Kidney (tissue), 14 donors: ENCODE data around the gene DDX10. TPM values are rescaled to one million over a fixed set of nuclear protein-coding genes. Genes with fewer than 3 reads are reported as not detected.

Experiments
- DNase-seq, 5 donors: peaks; one replicate each; pipeline ENCODE4 v3.0.0-alpha.2; 2013 to 2020
- FAIRE-seq: peaks from 2 replicates; lab custom pipeline; 2012; peaks lifted over from hg19 to GRCh38; lab: Jason Lieb, UNC
- H3K27ac ChIP-seq, 2 donors: one replicate each; pipeline ENCODE4 v1.7.0; 2013; ENCODE audit warnings: low read depth in 2 of 2, low read length in 2 of 2, inconsistent platforms in 1 of 2
- H3K27me3 ChIP-seq: one replicate; pipeline ENCODE4 v1.7.1; 2013; ENCODE audit warnings: low read length, inconsistent platforms; ENCODE audit not compliant: control insufficient read depth, insufficient read depth
- H3K36me3 ChIP-seq, 3 donors: one replicate each; pipeline versions ENCODE4 v1.7.0 to v1.7.1; 2013; ENCODE audit warnings: low read length in 3 of 3, control low read depth in 1 of 3, inconsistent platforms in 1 of 3; ENCODE audit not compliant: insufficient read depth in 3 of 3, control insufficient read depth in 2 of 3
- H3K4me1 ChIP-seq, 3 donors: one replicate each; pipeline versions ENCODE4 v1.7.0 to v1.7.1; 2013; ENCODE audit warnings: low read length in 3 of 3, inconsistent platforms in 1 of 3, low read depth in 1 of 3; ENCODE audit not compliant: control insufficient read depth in 2 of 3, insufficient read depth in 2 of 3
- H3K4me3 ChIP-seq, 3 donors: one replicate each; pipeline versions ENCODE4 v1.7.0 to v1.8.1; 2013; ENCODE audit warnings: low read length in 3 of 3, control low read depth in 1 of 3, inconsistent platforms in 1 of 3
- H3K9ac ChIP-seq, 3 donors: one replicate each; pipeline versions ENCODE4 v1.7.0 to v1.7.1; 2013; ENCODE audit warnings: low read length in 3 of 3, control low read depth in 1 of 3, inconsistent platforms in 1 of 3
- H3K9me3 ChIP-seq, 3 donors: one replicate each; pipeline versions ENCODE4 v1.7.0 to v1.7.1; 2013; ENCODE audit warnings: low read length in 3 of 3, control low read depth in 1 of 3, inconsistent platforms in 1 of 3; ENCODE audit not compliant: control insufficient read depth in 2 of 3, insufficient read depth in 1 of 3
- intact Hi-C: fragments of 100-400 bp; cut with DNase I; formaldehyde crosslinking; loops from one replicate; pipeline ENCODE4 v1.11.1; 2022
- polyA plus RNA-seq: library from polyadenylated mRNA; stranded (reverse); fragments of 350-450 nt; fragmentation: Illumina TruSeq; extraction: RNeasy Lipid Tissue Mini Kit (QIAGEN cat#74804); gene quantifications from one replicate; pipeline ENCODE4 v1.2.3, GENCODE V29; 2014; ENCODE audit warnings: low read depth, low replicate concordance; ENCODE audit not compliant: insufficient read depth
- total RNA-seq: library from RNA; stranded (reverse); fragmentation: NEBNext Ultra II Directional; extraction: Animal tissue kit (Norgen Biotek cat#: 25700); gene quantifications from one replicate; pipeline ENCODE4 v1.2.1, GENCODE V29; 2021
- TF ChIP-seq, protein P1 (sequence below): IDR thresholded peaks from 3 replicates; pipeline ENCODE4 v1.5.1; 2012; ENCODE audit warnings: mild to moderate bottlenecking, moderate library complexity, borderline replicate concordance; ENCODE audit not compliant: insufficient read depth; ENCODE audit errors: extremely low read depth
- donor health status: control.
- donor health status: control.
- donor health status: control.
- donor health status: control.
- donor health status: control.
- donor health status: DM: yes; HTN: yes; CAD: no.
- donor health status: Normal renal cell carcinoma (clear cell type).

DDX10 gene
- total and polyA plus RNA-seq, 2 donors from 2014 or later: 24.8 to 79.2 TPM

DNA sequence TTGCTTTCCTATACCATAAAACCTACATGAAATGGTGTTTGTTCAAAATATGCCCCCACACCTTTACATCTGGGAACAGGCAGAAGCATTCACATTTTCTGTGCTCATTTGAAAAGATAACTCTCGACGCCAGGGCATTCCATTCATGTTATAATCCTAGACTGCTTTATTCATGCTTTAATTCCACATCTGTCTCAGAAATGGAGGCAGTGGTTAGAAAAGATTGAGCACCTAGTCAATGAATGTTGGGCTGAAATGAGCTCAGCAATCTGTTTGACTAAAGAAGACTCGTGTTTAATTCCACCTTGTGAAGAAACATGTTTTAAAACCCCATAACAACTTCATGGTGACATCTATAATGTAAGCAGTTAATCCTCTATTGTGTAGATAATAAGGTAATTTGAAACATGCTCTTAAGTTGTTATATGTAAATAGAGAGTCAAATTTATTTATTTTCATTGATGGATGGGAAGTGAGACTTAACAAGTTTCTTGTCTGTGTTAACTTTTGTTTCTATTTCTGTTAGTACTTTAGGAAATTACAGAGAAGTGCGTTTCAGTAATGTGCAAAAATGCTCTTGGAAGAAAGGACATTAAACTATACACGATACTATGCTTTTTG, 217.5 kb downstream of the DDX10 start:
- Histone ChIP-seq H3K9me3 (no peaks in the 10 kb centered on the region), H3K27me3 (no peaks in the 10 kb centered on the region), H3K4me3 (no peak overlapping the region), H3K27ac (no peak overlapping the region), H3K4me1 (no peaks in the 10 kb centered on the region), H3K36me3 (no peaks in the 10 kb centered on the region), H3K9ac (no peak overlapping the region)
- intact Hi-C loops: no loop called here
- no peak for DNase-seq
- TF ChIP-seq, protein P1, sequence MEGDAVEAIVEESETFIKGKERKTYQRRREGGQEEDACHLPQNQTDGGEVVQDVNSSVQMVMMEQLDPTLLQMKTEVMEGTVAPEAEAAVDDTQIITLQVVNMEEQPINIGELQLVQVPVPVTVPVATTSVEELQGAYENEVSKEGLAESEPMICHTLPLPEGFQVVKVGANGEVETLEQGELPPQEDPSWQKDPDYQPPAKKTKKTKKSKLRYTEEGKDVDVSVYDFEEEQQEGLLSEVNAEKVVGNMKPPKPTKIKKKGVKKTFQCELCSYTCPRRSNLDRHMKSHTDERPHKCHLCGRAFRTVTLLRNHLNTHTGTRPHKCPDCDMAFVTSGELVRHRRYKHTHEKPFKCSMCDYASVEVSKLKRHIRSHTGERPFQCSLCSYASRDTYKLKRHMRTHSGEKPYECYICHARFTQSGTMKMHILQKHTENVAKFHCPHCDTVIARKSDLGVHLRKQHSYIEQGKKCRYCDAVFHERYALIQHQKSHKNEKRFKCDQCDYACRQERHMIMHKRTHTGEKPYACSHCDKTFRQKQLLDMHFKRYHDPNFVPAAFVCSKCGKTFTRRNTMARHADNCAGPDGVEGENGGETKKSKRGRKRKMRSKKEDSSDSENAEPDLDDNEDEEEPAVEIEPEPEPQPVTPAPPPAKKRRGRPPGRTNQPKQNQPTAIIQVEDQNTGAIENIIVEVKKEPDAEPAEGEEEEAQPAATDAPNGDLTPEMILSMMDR: no peak
- FAIRE-seq: no peak

DNA sequence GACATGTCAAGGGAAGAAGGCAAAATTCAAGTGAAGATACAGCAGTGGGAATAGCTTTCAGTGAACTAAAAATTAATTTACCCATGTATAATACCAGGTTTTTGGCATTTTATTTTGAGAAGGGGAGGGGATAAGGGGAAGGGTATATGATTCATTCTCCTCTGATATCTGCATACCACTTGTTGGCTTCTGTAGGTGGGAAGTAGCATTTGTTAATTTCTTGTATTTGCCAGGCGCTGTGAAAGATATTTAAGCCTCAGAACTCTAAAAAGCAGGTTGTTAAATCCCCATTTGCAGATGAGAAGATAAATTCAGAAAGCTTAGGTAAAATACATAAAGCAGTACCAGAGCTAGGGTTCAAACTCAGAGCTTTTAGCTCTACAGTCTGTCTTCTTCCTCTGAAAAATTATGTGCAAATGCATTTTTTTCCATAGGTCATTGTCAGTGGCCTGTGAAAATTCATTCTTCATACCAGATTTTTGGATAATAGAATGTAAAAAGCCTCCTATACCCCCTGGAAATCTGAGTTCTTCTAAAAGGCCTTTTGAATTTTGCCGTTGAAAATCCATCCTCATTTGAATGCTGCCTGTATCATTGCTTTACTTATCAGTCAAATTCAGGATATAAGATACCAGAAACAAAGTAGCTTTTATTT, 221.3 kb downstream of the DDX10 start:
- H3K9me3 ChIP-seq: no peaks in the 10 kb centered on the region
- no peak overlapping the region for H3K4me3 ChIP-seq
- H3K36me3 ChIP-seq: no peaks in the 10 kb centered on the region
- H3K9ac ChIP-seq: no peak overlapping the region
- FAIRE-seq: no peak
- no peaks in the 10 kb centered on the region for H3K27me3 ChIP-seq
- peaks cover 0 to 3% (median 0%) of the 10 kb centered on the region in 3 donors for H3K4me1 ChIP-seq
- intact Hi-C loops: no loop called here
- TF ChIP-seq, protein P1: no peak
- no peak overlapping the region for H3K27ac ChIP-seq
- DNase-seq: no peak

DNA sequence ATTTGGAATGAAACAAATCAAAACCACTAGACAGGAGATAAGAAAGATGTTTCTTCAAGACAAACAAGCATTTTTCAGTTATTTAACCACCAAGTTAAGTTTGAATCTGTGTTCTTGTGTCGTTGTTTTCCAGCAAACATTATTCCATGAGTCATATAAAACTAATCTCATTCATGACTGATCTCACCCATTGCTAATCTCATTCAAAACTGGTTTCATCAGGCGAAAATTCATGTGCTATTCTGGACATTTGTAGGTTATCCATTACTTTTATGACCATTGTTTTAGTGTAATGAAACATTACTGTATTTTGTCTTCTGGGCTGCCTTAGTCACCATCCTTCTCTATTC, 221.8 kb downstream of the DDX10 start:
- TF ChIP-seq, protein P1: no peak
- no peak overlapping the region for H3K9ac ChIP-seq
- no peak for FAIRE-seq

More for the DNA sequence above, 221.8 kb downstream of the DDX10 start:
- peaks cover 0 to 3% (median 0%) of the 10 kb centered on the region in 3 donors for H3K4me1 ChIP-seq
- H3K36me3 ChIP-seq: no peaks in the 10 kb centered on the region
- H3K27me3 ChIP-seq: no peaks in the 10 kb centered on the region
- no peak overlapping the region for H3K4me3 ChIP-seq
- intact Hi-C loops: no loop called here
- no peak for DNase-seq
- no peak overlapping the region for H3K27ac ChIP-seq
- H3K9me3 ChIP-seq: no peaks in the 10 kb centered on the region
